IMR-90 (cell line): ENCODE data around the gene NUP205. TPM values are rescaled to one million over a fixed set of nuclear protein-coding genes. Genes with fewer than 3 reads are reported as not detected.

Experiments used
- ATAC-seq: fragments of 200-7000 bp; cut with Tn5 transposase; 2 replicates; pipeline ENCODE4 v1.9.1; 2020; ENCODE audit warnings: low read depth, mild to moderate bottlenecking, moderate library complexity
- BruUV-seq: library from RNA; stranded (reverse); fragments of 400-500 nt; replicated peaks from 2 replicates; lab custom pipeline; 2021; lab: Mats Ljungman, UMichigan
- CTCF ChIA-PET: fragments of 300-600 bp; formaldehyde crosslinking; extraction: SDS; loops from one replicate; lab custom pipeline; 2021; ENCODE audit warnings: antibody characterized with exemption; lab: Yijun Ruan, JAX
- POLR2A ChIA-PET: fragments of 300-600 bp; sonication (Branson Sonifier 250); formaldehyde crosslinking; loops from one replicate; lab custom pipeline; 2022; ENCODE audit warnings: antibody characterized with exemption; ENCODE audit not compliant: unreplicated experiment; lab: Charles Lee
- DNase-seq: peaks from one replicate; pipeline ENCODE4 v3.0.0; 2013
- H2AFZ ChIP-seq: replicated peaks from 2 replicates; pipeline ENCODE3; 2013; ENCODE audit warnings: low read length, mild to moderate bottlenecking; ENCODE audit not compliant: poor library complexity
- H2AK5ac ChIP-seq: 2 replicates; pipeline ENCODE4 v1.6.1; 2013; ENCODE audit warnings: low read depth, low read length, inconsistent platforms
- H2AK9ac ChIP-seq: replicated peaks from 2 replicates; pipeline ENCODE3; 2013; ENCODE audit warnings: mild to moderate bottlenecking, low read depth, low read length, moderate library complexity; ENCODE audit not compliant: poor library complexity
- H2BK120ac ChIP-seq: 2 replicates; pipeline ENCODE4 v1.6.1; 2013; ENCODE audit warnings: low read depth, low read length, inconsistent platforms
- H2BK15ac ChIP-seq: 3 replicates; pipeline ENCODE4 v1.6.1; 2013; ENCODE audit warnings: low read depth, low read length, inconsistent platforms
- H2BK20ac ChIP-seq: 2 replicates; pipeline ENCODE4 v1.6.1; 2013; ENCODE audit warnings: low read depth, mild to moderate bottlenecking, inconsistent platforms, low read length, moderate library complexity
- H2BK5ac ChIP-seq: 2 replicates; pipeline ENCODE4 v1.6.1; 2013; ENCODE audit warnings: mild to moderate bottlenecking, low read depth, low read length, inconsistent platforms; ENCODE audit not compliant: poor library complexity, severe bottlenecking
- H3K14ac ChIP-seq: replicated peaks from 2 replicates; pipeline ENCODE4 v1.6.1; 2013; ENCODE audit warnings: low read depth, low read length, inconsistent platforms
- H3K18ac ChIP-seq: 2 replicates; pipeline ENCODE4 v1.6.1; 2013; ENCODE audit warnings: low read depth, low read length, control low read depth
- H3K23ac ChIP-seq: 2 replicates; pipeline ENCODE4 v1.6.1; 2013; ENCODE audit warnings: low read depth, low read length, inconsistent platforms
- H3K27ac ChIP-seq: 2 replicates; pipeline ENCODE4 v1.5.1; 2013; ENCODE audit warnings: mild to moderate bottlenecking, control low read depth, low read length; ENCODE audit not compliant: insufficient read depth
- H3K27me3 ChIP-seq: 2 replicates; pipeline ENCODE4 v1.6.1; 2013; ENCODE audit warnings: low read length; ENCODE audit not compliant: control insufficient read depth, insufficient read depth
- H3K36me3 ChIP-seq: 2 replicates; pipeline ENCODE4 v1.6.1; 2013; ENCODE audit warnings: low read length, mixed read lengths; ENCODE audit not compliant: control insufficient read depth, insufficient read depth
- H3K4ac ChIP-seq: 2 replicates; pipeline ENCODE4 v1.6.1; 2013; ENCODE audit warnings: low read depth, low read length, inconsistent platforms
- H3K4me1 ChIP-seq: 2 replicates; pipeline ENCODE4 v1.6.1; 2013; ENCODE audit warnings: low read length, mixed read lengths; ENCODE audit not compliant: control insufficient read depth, insufficient read depth
- H3K4me2 ChIP-seq: 2 replicates; pipeline ENCODE4 v1.6.1; 2013; ENCODE audit warnings: low read depth, mild to moderate bottlenecking, control low read depth, low read length, moderate library complexity
- H3K4me3 ChIP-seq: 2 replicates; pipeline ENCODE4 v1.5.1; 2013; ENCODE audit warnings: low read depth, mild to moderate bottlenecking, control low read depth, low read length, moderate library complexity; ENCODE audit not compliant: insufficient read depth
- H3K56ac ChIP-seq: 2 replicates; pipeline ENCODE4 v1.6.1; 2013; ENCODE audit warnings: low read length, inconsistent platforms; ENCODE audit not compliant: insufficient read depth; ENCODE audit errors: extremely low read depth
- H3K79me1 ChIP-seq, 2 experiments: 2 replicates each; pipeline ENCODE4 v1.6.1; 2013; ENCODE audit warnings: low read length in 2 of 2, inconsistent platforms in 1 of 2, low read depth in 1 of 2
- H3K9ac ChIP-seq: 2 replicates; pipeline ENCODE4 v1.6.1; 2013; ENCODE audit warnings: low read depth, low read length, control low read depth
- H3K9me1 ChIP-seq: 2 replicates; pipeline ENCODE4 v1.6.1; 2013; ENCODE audit warnings: low read length, inconsistent platforms; ENCODE audit not compliant: insufficient read depth
- H3K9me3 ChIP-seq: 2 replicates; pipeline ENCODE4 v1.6.1; 2013; ENCODE audit warnings: low read length; ENCODE audit not compliant: control insufficient read depth, insufficient read depth
- H4K20me1 ChIP-seq: 2 replicates; pipeline ENCODE4 v1.6.1; 2013; ENCODE audit warnings: low read length, inconsistent platforms; ENCODE audit not compliant: insufficient read depth
- H4K5ac ChIP-seq: 2 replicates; pipeline ENCODE4 v1.6.1; 2013; ENCODE audit warnings: mild to moderate bottlenecking, low read depth, low read length, control low read depth
- H4K8ac ChIP-seq, 2 experiments: 2 replicates each; pipeline ENCODE4 v1.6.1; 2013; ENCODE audit warnings: low read depth in 2 of 2, low read length in 2 of 2, control low read depth in 1 of 2, inconsistent platforms in 1 of 2
- H4K91ac ChIP-seq: 2 replicates; pipeline ENCODE4 v1.6.1; 2013; ENCODE audit warnings: low read depth, low read length, inconsistent platforms; ENCODE audit not compliant: insufficient read depth
- BHLHE40 ChIP-seq: fragments of 150-350 bp; IDR thresholded peaks from 2 replicates; pipeline ENCODE4 v1.6.1; 2016; ENCODE audit warnings: mild to moderate bottlenecking, low read depth, low read length
- CEBPB ChIP-seq: IDR thresholded peaks from 2 replicates; pipeline ENCODE4 v1.6.1; 2012; ENCODE audit warnings: low read depth, low read length, improper control_type of control experiment
- CTCF ChIP-seq: conservative IDR thresholded peaks from 2 replicates; pipeline ENCODE4 v1.5.1; 2012; ENCODE audit warnings: mild to moderate bottlenecking, low read depth, low read length, improper control_type of control experiment
- FOS ChIP-seq: fragments of 150-350 bp; IDR thresholded peaks from 2 replicates; pipeline ENCODE4 v1.6.1; 2016; ENCODE audit warnings: low read depth, low read length
- MAFK ChIP-seq: IDR thresholded peaks from 2 replicates; pipeline ENCODE4 v1.6.1; 2012; ENCODE audit warnings: low read depth, low read length, improper control_type of control experiment
- NFE2L2 ChIP-seq: fragments of 150-350 bp; IDR thresholded peaks from 2 replicates; pipeline ENCODE4 v1.6.1; 2016; ENCODE audit warnings: low read depth, mild to moderate bottlenecking, low read length
- RCOR1 ChIP-seq: IDR thresholded peaks from 2 replicates; pipeline ENCODE4 v1.6.1; 2012; ENCODE audit warnings: mild to moderate bottlenecking, low read length, improper control_type of control experiment; ENCODE audit not compliant: insufficient replicate concordance
- USF2 ChIP-seq: fragments of 150-350 bp; IDR thresholded peaks from 2 replicates; pipeline ENCODE4 v1.6.1; 2017; ENCODE audit warnings: mild to moderate bottlenecking, antibody characterized with exemption, low read length, low read depth
- WGBS, 2 experiments: methylation state at CpG; one replicate each; pipeline versions ENCODE4 v1.1.5 to v1.1.7; 2013; ENCODE audit warnings: missing lambda C conversion rate in 2 of 2; ENCODE audit not compliant: insufficient read length in 1 of 2; ENCODE audit errors: extremely low coverage in 2 of 2; 5-methylcytosine and 5-hydroxymethylcytosine counted together
- dilution Hi-C: fragments of 300-500 bp; cut with HindIII; formaldehyde crosslinking; loops from one replicate; pipeline ENCODE4 v1.14.3; 2018; ENCODE audit warnings: low sequenced_read_pairs; ENCODE audit not compliant: unreplicated experiment
- in situ Hi-C: fragments of 300-500 bp; cut with MboI; formaldehyde crosslinking; loops from 3 replicates; pipeline ENCODE4 v1.14.3; 2019; ENCODE audit warnings: low sequenced_read_pairs, inconsistent platforms, mixed read lengths
- intact Hi-C: fragments of 100-400 bp; cut with micrococcal nuclease; formaldehyde crosslinking; loops from 2 replicates; pipeline ENCODE4 v1.10.0; 2022
- polyA plus RNA-seq, 3 experiments: library from polyadenylated mRNA; depleted of rRNA; stranded (reverse); fragments of >200 nt; gene quantifications; 2 replicates each; pipeline ENCODE4 v1.2.3, GENCODE V29; 2012; ENCODE audit warnings: low replicate concordance in 1 of 3
- total RNA-seq: library from RNA; depleted of rRNA; stranded (reverse); fragments of >200 nt; gene quantifications from 2 replicates; pipeline ENCODE4 v1.2.3, GENCODE V29; 2012
- TF ChIP-seq, protein P1 (sequence below): fragments of 150-350 bp; IDR thresholded peaks from 2 replicates; pipeline ENCODE4 v1.6.1; 2016; ENCODE audit warnings: low read depth, mild to moderate bottlenecking, low read length, moderate library complexity, borderline replicate concordance

Gene NUP205
- total and polyA plus RNA-seq, 2 of the 4 experiments (the other 2 are of a cell fraction) = 29.5 to 84.6 TPM

GRCh38 chr7:135517060-135517459 lies 40.7 kb upstream of the NUP205 start:
- Histone ChIP-seq H3K79me1 (no peaks in the 10 kb centered on the region), H3K4me2 (no peak overlapping the region), H3K14ac (no peak overlapping the region), H3K4ac (no peak overlapping the region), H4K91ac (no peak overlapping the region), H4K20me1 (no peaks in the 10 kb centered on the region), H3K4me1 (no peaks in the 10 kb centered on the region), H3K56ac (no peak overlapping the region), H4K8ac (no peak overlapping the region), H3K4me3 (no peak overlapping the region), H3K27me3 (peaks cover 2% of the 10 kb centered on the region; the same call in 1 of the 2 replicates), H2BK120ac (no peak overlapping the region), H2AK9ac (no peak overlapping the region), H3K23ac (no peak overlapping the region), H2AFZ (no peak overlapping the region), H2BK15ac (no peak overlapping the region), H2BK20ac (no peak overlapping the region), H3K36me3 (no peaks in the 10 kb centered on the region), H3K27ac (no peak overlapping the region), H3K9me3 (no peaks in the 10 kb centered on the region), H2BK5ac (no peak overlapping the region), H4K5ac (no peak overlapping the region), H3K18ac (no peak overlapping the region), H2AK5ac (no peak overlapping the region), H3K9ac (no peak overlapping the region), H3K9me1 (no peaks in the 10 kb centered on the region)
- dilution Hi-C loops = no loop called here
- no TSS peak for BruUV-seq
- DNase-seq (no peak), ATAC-seq (no peak)
- in situ Hi-C loops = no loop called here
- 57% methylated on average over 1 of the region's 3 CpGs; no CpG with 5 or more reads in 1 of the 2 experiments for WGBS, 2 experiments
- intact Hi-C loops = no loop called here
- ChIA-PET CTCF (no interaction called here), POLR2A (no interaction called here)
- TF ChIP-seq, protein P1, sequence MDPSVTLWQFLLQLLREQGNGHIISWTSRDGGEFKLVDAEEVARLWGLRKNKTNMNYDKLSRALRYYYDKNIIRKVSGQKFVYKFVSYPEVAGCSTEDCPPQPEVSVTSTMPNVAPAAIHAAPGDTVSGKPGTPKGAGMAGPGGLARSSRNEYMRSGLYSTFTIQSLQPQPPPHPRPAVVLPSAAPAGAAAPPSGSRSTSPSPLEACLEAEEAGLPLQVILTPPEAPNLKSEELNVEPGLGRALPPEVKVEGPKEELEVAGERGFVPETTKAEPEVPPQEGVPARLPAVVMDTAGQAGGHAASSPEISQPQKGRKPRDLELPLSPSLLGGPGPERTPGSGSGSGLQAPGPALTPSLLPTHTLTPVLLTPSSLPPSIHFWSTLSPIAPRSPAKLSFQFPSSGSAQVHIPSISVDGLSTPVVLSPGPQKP = no peak
- TF ChIP-seq CEBPB = no peak
- TF ChIP-seq NFE2L2 = no peak
- TF ChIP-seq FOS = no peak
- no peak for TF ChIP-seq RCOR1
- no peak for TF ChIP-seq BHLHE40
- TF ChIP-seq MAFK = no peak
- TF ChIP-seq CTCF = no peak
- no peak for TF ChIP-seq USF2
